Liver (tissue), 3 donors: ENCODE measurements around the gene BICDL2.

ENCODE experiments used
- ATF3 ChIP-seq: IDR thresholded peaks from 2 replicates; pipeline ENCODE4 v1.6.1; 2016; ENCODE audit warnings: antibody characterized with exemption
- EGR1 ChIP-seq, 2 donors: IDR thresholded peaks; 2 replicates each; pipeline ENCODE4 v1.6.1; 2016 to 2018; ENCODE audit warnings: antibody characterized with exemption in 2 of 2, low read depth in 2 of 2
- FOXA1 ChIP-seq: IDR thresholded peaks from 2 replicates; pipeline ENCODE4 v1.6.1; 2016; ENCODE audit warnings: antibody characterized with exemption
- GABPA ChIP-seq, 2 donors: IDR thresholded peaks in 1 of 2; conservative IDR thresholded peaks in 1 of 2; 2 replicates each; pipeline ENCODE4 v1.6.1; 2016; ENCODE audit warnings: antibody characterized with exemption in 2 of 2, mild to moderate bottlenecking in 1 of 2, moderate library complexity in 1 of 2
- JUND ChIP-seq, 2 donors: IDR thresholded peaks; 2 replicates each; pipeline ENCODE4 v1.6.1; 2016; ENCODE audit warnings: antibody characterized with exemption in 2 of 2
- RAD21 ChIP-seq, 2 donors: IDR thresholded peaks; 2 replicates each; pipeline ENCODE4 v1.6.1; 2016; ENCODE audit warnings: antibody characterized with exemption in 2 of 2, mild to moderate bottlenecking in 2 of 2
- TAF1 ChIP-seq: conservative IDR thresholded peaks from 2 replicates; pipeline ENCODE4 v1.6.1; 2016; ENCODE audit warnings: antibody characterized with exemption, mild to moderate bottlenecking
- TF ChIP-seq, protein P1 (sequence below): fragments of 150-350 bp; IDR thresholded peaks from 2 replicates; pipeline ENCODE4 v1.5.1; 2017; ENCODE audit warnings: improper control_type of control experiment, low read depth, low read length; ENCODE audit not compliant: missing input control
- TF ChIP-seq, protein P2 (sequence below): IDR thresholded peaks from 2 replicates; pipeline ENCODE4 v1.6.1; 2016; ENCODE audit warnings: antibody characterized with exemption
- TF ChIP-seq, protein P3 (sequence below): IDR thresholded peaks from 2 replicates; pipeline ENCODE4 v1.6.1; 2016; ENCODE audit warnings: antibody characterized with exemption, mild to moderate bottlenecking
- TF ChIP-seq, protein P4 (sequence below): IDR thresholded peaks from 2 replicates; pipeline ENCODE4 v1.6.1; 2016; ENCODE audit warnings: antibody characterized with exemption
- donor health status: healthy.
- donor health status: healthy.

GRCh38 chr16:3023669-3024478 lies 12.9 kb downstream of the BICDL2 start, which contains the start of the genes HCFC1R1 and THOC6:
- TF ChIP-seq, protein P1, sequence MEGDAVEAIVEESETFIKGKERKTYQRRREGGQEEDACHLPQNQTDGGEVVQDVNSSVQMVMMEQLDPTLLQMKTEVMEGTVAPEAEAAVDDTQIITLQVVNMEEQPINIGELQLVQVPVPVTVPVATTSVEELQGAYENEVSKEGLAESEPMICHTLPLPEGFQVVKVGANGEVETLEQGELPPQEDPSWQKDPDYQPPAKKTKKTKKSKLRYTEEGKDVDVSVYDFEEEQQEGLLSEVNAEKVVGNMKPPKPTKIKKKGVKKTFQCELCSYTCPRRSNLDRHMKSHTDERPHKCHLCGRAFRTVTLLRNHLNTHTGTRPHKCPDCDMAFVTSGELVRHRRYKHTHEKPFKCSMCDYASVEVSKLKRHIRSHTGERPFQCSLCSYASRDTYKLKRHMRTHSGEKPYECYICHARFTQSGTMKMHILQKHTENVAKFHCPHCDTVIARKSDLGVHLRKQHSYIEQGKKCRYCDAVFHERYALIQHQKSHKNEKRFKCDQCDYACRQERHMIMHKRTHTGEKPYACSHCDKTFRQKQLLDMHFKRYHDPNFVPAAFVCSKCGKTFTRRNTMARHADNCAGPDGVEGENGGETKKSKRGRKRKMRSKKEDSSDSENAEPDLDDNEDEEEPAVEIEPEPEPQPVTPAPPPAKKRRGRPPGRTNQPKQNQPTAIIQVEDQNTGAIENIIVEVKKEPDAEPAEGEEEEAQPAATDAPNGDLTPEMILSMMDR: no peak
- TF ChIP-seq ATF3 (no peak), TAF1 (no peak), FOXA1 (no peak), RAD21 (IDR thresholded peaks at IDR 0.05) (no peak), EGR1 (IDR thresholded peaks at IDR 0.05; ENCODE audit: low read depth in 2 of 2) (no peak), JUND (IDR thresholded peaks at IDR 0.05) (no peak), GABPA (IDR thresholded peaks at IDR 0.05 in 1 of 2, conservative IDR thresholded peaks at IDR 0.05 in 1 of 2) (peak in 1 of 2 donors; percentile 79)
- TF ChIP-seq, protein P2, sequence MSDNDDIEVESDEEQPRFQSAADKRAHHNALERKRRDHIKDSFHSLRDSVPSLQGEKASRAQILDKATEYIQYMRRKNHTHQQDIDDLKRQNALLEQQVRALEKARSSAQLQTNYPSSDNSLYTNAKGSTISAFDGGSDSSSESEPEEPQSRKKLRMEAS: no peak
- TF ChIP-seq, protein P3, sequence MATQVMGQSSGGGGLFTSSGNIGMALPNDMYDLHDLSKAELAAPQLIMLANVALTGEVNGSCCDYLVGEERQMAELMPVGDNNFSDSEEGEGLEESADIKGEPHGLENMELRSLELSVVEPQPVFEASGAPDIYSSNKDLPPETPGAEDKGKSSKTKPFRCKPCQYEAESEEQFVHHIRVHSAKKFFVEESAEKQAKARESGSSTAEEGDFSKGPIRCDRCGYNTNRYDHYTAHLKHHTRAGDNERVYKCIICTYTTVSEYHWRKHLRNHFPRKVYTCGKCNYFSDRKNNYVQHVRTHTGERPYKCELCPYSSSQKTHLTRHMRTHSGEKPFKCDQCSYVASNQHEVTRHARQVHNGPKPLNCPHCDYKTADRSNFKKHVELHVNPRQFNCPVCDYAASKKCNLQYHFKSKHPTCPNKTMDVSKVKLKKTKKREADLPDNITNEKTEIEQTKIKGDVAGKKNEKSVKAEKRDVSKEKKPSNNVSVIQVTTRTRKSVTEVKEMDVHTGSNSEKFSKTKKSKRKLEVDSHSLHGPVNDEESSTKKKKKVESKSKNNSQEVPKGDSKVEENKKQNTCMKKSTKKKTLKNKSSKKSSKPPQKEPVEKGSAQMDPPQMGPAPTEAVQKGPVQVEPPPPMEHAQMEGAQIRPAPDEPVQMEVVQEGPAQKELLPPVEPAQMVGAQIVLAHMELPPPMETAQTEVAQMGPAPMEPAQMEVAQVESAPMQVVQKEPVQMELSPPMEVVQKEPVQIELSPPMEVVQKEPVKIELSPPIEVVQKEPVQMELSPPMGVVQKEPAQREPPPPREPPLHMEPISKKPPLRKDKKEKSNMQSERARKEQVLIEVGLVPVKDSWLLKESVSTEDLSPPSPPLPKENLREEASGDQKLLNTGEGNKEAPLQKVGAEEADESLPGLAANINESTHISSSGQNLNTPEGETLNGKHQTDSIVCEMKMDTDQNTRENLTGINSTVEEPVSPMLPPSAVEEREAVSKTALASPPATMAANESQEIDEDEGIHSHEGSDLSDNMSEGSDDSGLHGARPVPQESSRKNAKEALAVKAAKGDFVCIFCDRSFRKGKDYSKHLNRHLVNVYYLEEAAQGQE: no peak
- TF ChIP-seq, protein P4, sequence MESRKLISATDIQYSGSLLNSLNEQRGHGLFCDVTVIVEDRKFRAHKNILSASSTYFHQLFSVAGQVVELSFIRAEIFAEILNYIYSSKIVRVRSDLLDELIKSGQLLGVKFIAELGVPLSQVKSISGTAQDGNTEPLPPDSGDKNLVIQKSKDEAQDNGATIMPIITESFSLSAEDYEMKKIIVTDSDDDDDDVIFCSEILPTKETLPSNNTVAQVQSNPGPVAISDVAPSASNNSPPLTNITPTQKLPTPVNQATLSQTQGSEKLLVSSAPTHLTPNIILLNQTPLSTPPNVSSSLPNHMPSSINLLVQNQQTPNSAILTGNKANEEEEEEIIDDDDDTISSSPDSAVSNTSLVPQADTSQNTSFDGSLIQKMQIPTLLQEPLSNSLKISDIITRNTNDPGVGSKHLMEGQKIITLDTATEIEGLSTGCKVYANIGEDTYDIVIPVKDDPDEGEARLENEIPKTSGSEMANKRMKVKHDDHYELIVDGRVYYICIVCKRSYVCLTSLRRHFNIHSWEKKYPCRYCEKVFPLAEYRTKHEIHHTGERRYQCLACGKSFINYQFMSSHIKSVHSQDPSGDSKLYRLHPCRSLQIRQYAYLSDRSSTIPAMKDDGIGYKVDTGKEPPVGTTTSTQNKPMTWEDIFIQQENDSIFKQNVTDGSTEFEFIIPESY: no peak
